Dermis blood vessel endothelial cell (primary cell): ENCODE results near the gene TIMM10. TPM values are rescaled to one million over a fixed set of nuclear protein-coding genes. Genes with fewer than 3 reads are reported as not detected.

ENCODE experiments used
- DNase-seq: peaks from one replicate; pipeline ENCODE4 v3.0.0; 2010
- total RNA-seq: library from RNA; depleted of rRNA; stranded (reverse); fragments of >200 nt; gene quantifications from 2 replicates; pipeline ENCODE4 v1.2.3, GENCODE V29; 2014

TIMM10 gene
- total RNA-seq, 1 donor from 2014 or later: 39.8 TPM

DNA sequence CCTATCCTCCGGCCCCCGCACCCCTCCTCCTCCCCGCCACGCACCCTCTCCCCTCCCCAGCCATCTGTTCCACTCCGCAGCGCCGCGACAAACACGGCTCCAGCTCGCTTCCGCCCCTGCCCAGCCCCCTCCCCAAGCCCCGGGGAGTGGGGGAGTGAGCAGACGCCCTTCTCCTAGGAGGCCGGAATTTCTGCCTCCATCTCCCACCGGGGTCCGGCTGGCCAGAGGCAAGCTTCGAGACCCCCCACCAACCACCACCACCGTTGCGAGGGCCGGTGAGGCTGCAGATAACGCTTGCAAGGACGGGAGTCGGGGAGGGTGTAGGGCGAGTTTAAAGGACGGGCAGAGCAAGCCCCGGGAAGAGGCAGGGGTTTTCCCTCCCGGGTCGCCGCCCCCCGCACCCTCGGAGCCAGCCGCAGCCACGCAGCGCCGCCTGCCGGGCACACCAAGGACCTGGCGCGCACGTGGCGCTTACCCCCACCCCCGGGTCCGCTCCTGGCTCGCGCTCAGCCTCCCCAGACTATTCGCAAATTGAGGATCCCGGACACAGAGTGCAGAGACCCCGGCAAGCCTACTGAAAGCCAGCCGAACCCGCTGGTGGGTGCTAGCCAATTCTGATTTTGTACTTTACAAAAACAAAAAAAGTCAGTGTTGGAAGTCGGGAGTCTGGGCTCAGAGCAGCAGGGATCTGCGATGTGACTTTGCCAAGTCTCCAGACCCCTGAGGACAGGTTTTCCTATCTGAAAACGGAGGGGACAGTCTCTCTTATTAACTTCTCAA is 47.6 kb downstream of the TIMM10 start:
- DNase-seq: peak; percentile 62

DNA sequence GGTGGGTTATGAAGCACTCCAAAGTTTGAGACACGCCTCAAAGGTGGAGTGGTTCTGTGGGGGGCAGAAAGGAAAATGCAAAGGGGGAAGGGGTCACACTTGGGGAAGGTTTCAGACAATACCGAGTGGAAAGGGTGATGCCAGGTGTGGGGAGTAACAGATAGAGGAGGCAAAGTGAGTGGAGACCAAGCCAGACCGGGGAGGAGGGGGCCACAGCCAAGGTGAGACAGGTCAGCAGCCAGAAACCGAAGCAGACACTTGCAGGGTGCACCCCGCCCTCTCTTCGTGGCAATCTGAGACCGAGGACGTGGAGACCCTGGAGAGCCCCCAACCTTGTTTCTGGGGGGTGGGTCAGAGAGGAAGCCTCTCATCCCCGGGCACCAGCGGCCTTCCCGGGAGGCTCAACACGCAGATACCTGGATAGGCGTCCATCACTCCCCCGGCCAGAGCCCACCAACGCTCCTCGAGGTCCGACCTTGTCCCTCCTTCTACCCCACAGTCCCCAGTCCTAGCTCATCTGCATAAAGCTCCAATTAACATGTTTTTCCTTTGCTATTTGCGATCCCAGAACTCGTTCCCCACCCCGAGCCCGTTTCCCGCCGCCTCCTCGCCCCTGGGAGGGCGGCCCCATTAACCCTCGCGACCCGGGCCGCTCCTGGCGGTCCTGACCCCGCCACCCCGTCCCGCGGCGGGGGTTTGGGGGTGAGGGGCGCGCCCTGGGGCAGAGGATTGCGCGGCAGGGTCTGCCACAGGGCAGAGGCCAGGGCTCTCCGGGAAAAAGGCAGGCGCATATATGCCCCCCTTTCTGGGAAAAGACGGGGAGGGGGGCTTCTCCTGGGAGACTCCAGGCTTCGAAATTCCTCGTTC is 48.4 kb downstream of the TIMM10 start:
- DNase-seq: no peak

DNA sequence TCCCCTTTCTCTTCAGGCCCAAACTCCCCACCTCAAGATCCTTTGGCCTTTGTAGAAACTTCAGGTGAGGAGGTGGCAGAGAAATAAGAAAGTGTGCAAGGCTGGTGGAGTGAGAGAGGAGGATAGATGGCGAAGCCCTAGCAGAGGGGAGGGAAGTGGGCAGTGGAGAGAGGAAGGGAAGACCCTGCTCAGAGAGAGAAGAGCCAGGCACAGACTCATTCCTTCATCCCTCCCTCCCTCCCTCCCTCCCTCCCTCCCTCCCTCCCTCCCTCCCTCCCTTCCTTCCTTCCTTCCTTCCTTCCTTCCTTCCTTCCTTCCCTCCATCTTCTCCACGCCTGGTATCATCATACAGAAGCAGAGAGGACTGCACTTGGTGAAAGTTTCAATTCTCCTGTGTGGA is 49.2 kb downstream of the TIMM10 start:
- no peak for DNase-seq

DNA sequence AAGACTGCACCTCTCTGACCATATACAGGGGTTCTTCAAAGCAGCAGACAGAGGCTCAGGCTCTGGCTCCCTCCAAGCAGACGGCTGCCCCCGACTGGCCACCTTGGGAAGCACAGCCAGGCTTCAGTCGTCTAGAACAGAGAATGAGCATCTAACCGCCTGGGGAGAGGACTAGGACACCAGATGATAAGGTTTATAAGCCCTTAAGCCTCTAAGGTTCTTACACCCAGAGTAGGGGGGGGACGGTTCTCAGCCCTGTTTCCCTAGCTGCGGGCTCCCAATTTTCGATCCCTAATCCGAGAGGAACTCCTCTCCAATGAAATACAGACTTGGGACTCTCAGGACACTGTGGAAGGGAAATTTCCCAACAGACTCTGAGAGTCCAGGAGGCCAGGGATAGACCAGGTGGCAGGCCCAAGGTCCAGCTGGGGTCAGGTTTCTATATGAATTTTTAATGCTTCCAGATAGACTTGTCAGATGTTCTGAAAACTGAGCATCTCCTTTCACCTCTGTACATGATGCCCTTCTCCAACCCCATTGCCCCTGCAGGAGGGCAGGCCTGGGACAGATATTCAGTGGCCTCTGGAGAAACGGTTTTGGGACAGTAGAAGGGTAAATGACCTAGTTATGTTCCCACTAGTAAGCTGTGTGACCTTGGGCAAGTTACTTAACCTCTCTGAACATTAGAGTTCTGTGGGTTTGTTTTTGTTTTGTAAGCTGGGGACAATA is 50.0 kb downstream of the TIMM10 start:
- DNase-seq: peak; percentile 71

DNA sequence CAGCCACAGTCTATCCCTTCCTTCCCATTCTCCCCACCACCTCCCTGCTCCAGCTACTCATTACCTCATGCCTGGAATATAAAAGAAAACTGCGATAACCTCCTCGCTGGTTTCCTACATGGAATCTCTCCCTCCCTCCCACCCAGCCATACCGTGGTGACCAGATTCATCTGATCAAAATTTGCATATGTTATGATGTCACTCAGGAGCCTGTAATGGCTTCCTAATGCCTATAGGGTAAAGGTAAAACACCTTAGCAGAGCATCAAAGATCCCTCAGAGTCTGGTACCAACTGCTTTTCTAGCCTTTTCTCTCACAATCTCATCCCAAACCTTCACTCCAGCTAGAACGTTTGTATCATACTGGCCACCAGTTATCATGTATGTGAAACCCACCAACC is 50.6 kb downstream of the TIMM10 start:
- DNase-seq: no peak

DNA sequence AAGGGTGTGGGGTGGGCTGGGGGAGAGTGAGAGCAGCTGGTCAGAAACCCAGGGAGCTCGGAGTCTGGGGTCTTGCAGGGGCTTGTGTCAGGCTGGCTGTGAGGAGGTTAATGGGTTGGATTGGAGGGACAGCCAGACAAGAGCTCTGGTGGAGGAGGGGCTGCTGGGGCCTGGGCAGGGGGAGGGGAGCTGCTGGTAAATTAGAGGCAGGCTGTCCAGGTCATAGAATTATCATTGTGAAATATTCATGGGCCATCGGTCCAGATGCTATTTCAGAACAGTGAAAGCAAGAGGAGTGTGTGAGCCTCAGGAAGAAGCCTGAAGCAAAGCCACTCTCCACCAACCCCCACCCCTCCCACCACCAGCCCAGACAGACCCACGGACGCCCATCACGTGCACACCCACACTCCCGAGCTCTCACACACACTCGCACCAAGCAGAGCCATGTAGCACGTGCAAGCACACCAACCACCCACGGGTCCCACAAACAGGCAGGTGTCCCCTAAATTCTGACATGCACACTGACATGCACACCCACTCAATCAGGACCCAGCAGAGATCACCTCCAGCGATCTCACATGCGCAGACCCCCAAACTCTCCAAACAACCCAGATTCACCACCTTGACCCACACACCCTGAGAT is 51.4 kb downstream of the TIMM10 start:
- DNase-seq: no peak

Other genes with a start within 250 kb of the TIMM10 start
- 74.3 and 79.6 TPM in 2 replicates for gene TNKS1BP1, start 205.8 kb downstream of the TIMM10 start, total RNA-seq
- 58.9 and 160 TPM in 2 replicates for gene SSRP1, start 194.9 kb downstream of the TIMM10 start, total RNA-seq
- gene P2RX3, start 192.4 kb downstream of the TIMM10 start, total RNA-seq: not detected in 2 replicates
- gene PRG3, start 149.6 kb downstream of the TIMM10 start, total RNA-seq: not detected in 2 replicates
- 0.19 TPM in 1 of 2 replicates, not detected in the other for gene PRG2, start 140.1 kb downstream of the TIMM10 start, total RNA-seq
- 57.7 and 101 TPM in 2 replicates for gene SLC43A3, start 103.6 kb downstream of the TIMM10 start, total RNA-seq
- 0.14 and 0.51 TPM in 2 replicates for gene RTN4RL2, start 70.2 kb downstream of the TIMM10 start, total RNA-seq
- gene SLC43A1, start 15.1 kb downstream of the TIMM10 start, total RNA-seq: 16.7 and 18.4 TPM in 2 replicates
- not detected in 2 replicates for gene SMTNL1, start 6.8 kb upstream of the TIMM10 start, total RNA-seq
- gene UBE2L6, start 36.9 kb upstream of the TIMM10 start, total RNA-seq: 37.4 and 41.5 TPM in 2 replicates
- 0.19 and 0.85 TPM in 2 replicates for gene SERPING1, start 66.9 kb upstream of the TIMM10 start, total RNA-seq
- 0.05 TPM in 1 of 2 replicates, not detected in the other for gene YPEL4, start 119.2 kb upstream of the TIMM10 start, total RNA-seq
- gene CLP1, start 127.0 kb upstream of the TIMM10 start, total RNA-seq: 24.6 and 26.5 TPM in 2 replicates
- gene ZDHHC5, start 137.4 kb upstream of the TIMM10 start, total RNA-seq: 34.0 and 55.9 TPM in 2 replicates
- 13.1 and 17.6 TPM in 2 replicates for gene MED19, start 181.5 kb upstream of the TIMM10 start, total RNA-seq
- 44.8 and 71.9 TPM in 2 replicates for gene TMX2, start 181.8 kb upstream of the TIMM10 start, total RNA-seq
- gene SELENOH, start 210.7 kb upstream of the TIMM10 start, total RNA-seq: 73.2 and 139 TPM in 2 replicates
- gene BTBD18, start 221.1 kb upstream of the TIMM10 start, total RNA-seq: not detected in 2 replicates
- gene CTNND1, start 231.0 kb upstream of the TIMM10 start, total RNA-seq: 298 and 352 TPM in 2 replicates